ENCODE measurements around the gene PRDM16.

DNA sequence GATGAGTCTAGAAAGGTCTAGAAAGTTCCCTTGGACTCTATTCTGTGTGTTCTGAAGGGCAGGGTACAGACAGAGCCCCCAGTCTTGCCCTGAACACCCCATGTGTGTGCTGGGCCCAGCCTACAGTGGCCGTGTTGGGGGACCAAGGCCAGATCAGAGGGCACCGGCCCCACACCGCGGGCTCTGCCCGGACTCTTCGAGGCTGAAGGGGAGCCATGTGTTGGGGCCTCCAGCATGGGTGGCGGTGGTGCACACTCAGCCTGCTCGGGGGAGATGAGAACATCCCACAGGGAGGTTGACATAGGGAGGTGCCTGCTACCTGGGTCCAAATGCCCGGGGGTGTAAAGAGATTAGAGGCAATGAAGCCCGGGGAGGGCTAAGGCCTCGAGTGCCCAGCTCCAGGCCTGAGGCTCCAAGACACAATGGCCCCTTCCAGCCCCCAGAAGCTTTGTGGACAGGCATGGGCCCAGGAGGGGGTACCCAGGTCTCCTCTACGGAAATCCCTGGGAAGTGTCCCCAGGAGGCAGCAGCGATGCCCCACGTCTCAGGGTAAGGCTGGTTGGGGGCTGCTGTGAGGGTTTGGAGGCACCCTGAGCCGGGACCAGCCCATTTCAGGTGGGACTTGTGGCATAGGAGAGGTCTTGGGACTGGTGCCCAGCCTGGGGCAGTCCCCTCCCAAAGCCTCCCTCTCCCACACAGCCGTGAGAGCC, 397.5 kb downstream of the PRDM16 start:
- TF ChIP-seq, protein P1, sequence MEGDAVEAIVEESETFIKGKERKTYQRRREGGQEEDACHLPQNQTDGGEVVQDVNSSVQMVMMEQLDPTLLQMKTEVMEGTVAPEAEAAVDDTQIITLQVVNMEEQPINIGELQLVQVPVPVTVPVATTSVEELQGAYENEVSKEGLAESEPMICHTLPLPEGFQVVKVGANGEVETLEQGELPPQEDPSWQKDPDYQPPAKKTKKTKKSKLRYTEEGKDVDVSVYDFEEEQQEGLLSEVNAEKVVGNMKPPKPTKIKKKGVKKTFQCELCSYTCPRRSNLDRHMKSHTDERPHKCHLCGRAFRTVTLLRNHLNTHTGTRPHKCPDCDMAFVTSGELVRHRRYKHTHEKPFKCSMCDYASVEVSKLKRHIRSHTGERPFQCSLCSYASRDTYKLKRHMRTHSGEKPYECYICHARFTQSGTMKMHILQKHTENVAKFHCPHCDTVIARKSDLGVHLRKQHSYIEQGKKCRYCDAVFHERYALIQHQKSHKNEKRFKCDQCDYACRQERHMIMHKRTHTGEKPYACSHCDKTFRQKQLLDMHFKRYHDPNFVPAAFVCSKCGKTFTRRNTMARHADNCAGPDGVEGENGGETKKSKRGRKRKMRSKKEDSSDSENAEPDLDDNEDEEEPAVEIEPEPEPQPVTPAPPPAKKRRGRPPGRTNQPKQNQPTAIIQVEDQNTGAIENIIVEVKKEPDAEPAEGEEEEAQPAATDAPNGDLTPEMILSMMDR (IDR thresholded peaks at IDR 0.05) = no peak
- no peak for TF ChIP-seq EP300 (IDR thresholded peaks at IDR 0.05)
